NB4 (cell line): Measurements from ENCODE around the gene THSD7B.

Source experiments
- DNase-seq: peaks from one replicate; pipeline ENCODE4 v3.0.0; 2010; ENCODE audit warnings: low read depth
- H3K4me3 ChIP-seq: one replicate; pipeline ENCODE4 v1.5.1; 2011; ENCODE audit warnings: mild to moderate bottlenecking, low read depth, low read length, moderate library complexity
- CTCF ChIP-seq: IDR thresholded peaks from one replicate; pipeline ENCODE4 v1.5.1; 2012; ENCODE audit warnings: low read depth, low read length
- MAX ChIP-seq: IDR thresholded peaks from 2 replicates; pipeline ENCODE4 v1.6.1; 2011; ENCODE audit warnings: low read depth, low read length
- MYC ChIP-seq: IDR thresholded peaks from 2 replicates; pipeline ENCODE4 v1.6.1; 2011; ENCODE audit warnings: low read depth, low read length
- POLR2A ChIP-seq: IDR thresholded peaks from 2 replicates; pipeline ENCODE4 v1.6.1; 2011; ENCODE audit warnings: mild to moderate bottlenecking; ENCODE audit not compliant: insufficient read length; ENCODE audit errors: extremely low read depth

The THSD7B gene

GRCh38 chr2:137020452-137021196, 255.3 kb downstream of the THSD7B start:
- TF ChIP-seq POLR2A (no peak), MYC (no peak), CTCF (no peak), MAX (no peak)
- DNase-seq = no peak
- H3K4me3 ChIP-seq = no peak overlapping the region

GRCh38 chr2:137021763-137022162, 256.4 kb downstream of the THSD7B start:
- no peak overlapping the region for H3K4me3 ChIP-seq
- TF ChIP-seq CTCF (no peak), MAX (no peak), MYC (no peak), POLR2A (no peak)
- no peak for DNase-seq

GRCh38 chr2:137023205-137023604, 257.9 kb downstream of the THSD7B start:
- no peak overlapping the region for H3K4me3 ChIP-seq
- no peak for DNase-seq
- TF ChIP-seq MAX = no peak

GRCh38 chr2:137031731-137032130, 266.4 kb downstream of the THSD7B start:
- no peak for TF ChIP-seq CTCF
- no peak for DNase-seq
- no peak overlapping the region for H3K4me3 ChIP-seq

GRCh38 chr2:137036619-137037018, 271.3 kb downstream of the THSD7B start:
- H3K4me3 ChIP-seq = no peak overlapping the region
- TF ChIP-seq MAX (no peak), MYC (no peak), CTCF (no peak), POLR2A (no peak)
- no peak for DNase-seq

GRCh38 chr2:137039482-137040152, 274.3 kb downstream of the THSD7B start:
- no peak overlapping the region for H3K4me3 ChIP-seq
- DNase-seq = no peak
- TF ChIP-seq MYC (no peak), POLR2A (no peak), CTCF (no peak), MAX (no peak)
